ENCODE results near the gene GDPD5. TPM values are rescaled to one million over a fixed set of nuclear protein-coding genes. Genes with fewer than 3 reads are reported as not detected.
A peak's percentile ranks its signal among the peaks of the same experiment; 100 is the strongest.

Gene GDPD5
- total and polyA plus RNA-seq, 9 donors, result 3.8 to 15.8 (median 8.1) TPM

- Histone ChIP-seq H3K4me3 (no peak overlapping the region), H3K4me1 (ENCODE audit: insufficient read depth) (peaks cover 7% of the 10 kb centered on the region), H3K27me3 (no peaks in the 10 kb centered on the region), H3K27ac (no peak overlapping the region), H3K36me3 (no peaks in the 10 kb centered on the region), H3K9me3 (no peaks in the 10 kb centered on the region)
- intact Hi-C loops (cut with DNase I), result no loop called here
- TF ChIP-seq CTCF (IDR thresholded peaks at IDR 0.05) (no peak), POLR2A (IDR thresholded peaks at IDR 0.05) (no peak), EP300 (IDR thresholded peaks at IDR 0.05) (no peak)
- DNase-seq, result no peak
- WGBS, 3 donors, result 79 to 84% (median 80%) methylated on average over 10 of the region's 10 CpGs
Observed at GRCh38 chr11:75476739-75477613, 48.8 kb downstream of the GDPD5 start.

GRCh38 chr11:75475767-75476650 is 49.7 kb downstream of the GDPD5 start:
- peak in 3 of 5 donors; percentile 51 to 73 (median 59) for DNase-seq
- H3K27ac ChIP-seq, result no peak overlapping the region
- H3K4me3 ChIP-seq, result no peak overlapping the region
- H3K27me3 ChIP-seq, result no peaks in the 10 kb centered on the region
- no peaks in the 10 kb centered on the region for H3K9me3 ChIP-seq
- WGBS, 3 donors, result 73 to 78% (median 77%) methylated on average over 9 of the region's 9 CpGs
- H3K36me3 ChIP-seq, result no peaks in the 10 kb centered on the region
- intact Hi-C loops (cut with DNase I), result no loop called here
- TF ChIP-seq POLR2A (IDR thresholded peaks at IDR 0.05) (no peak), EP300 (IDR thresholded peaks at IDR 0.05) (no peak), CTCF (IDR thresholded peaks at IDR 0.05) (no peak)
- H3K4me1 ChIP-seq (ENCODE audit: insufficient read depth), result peaks cover 7% of the 10 kb centered on the region

DNA sequence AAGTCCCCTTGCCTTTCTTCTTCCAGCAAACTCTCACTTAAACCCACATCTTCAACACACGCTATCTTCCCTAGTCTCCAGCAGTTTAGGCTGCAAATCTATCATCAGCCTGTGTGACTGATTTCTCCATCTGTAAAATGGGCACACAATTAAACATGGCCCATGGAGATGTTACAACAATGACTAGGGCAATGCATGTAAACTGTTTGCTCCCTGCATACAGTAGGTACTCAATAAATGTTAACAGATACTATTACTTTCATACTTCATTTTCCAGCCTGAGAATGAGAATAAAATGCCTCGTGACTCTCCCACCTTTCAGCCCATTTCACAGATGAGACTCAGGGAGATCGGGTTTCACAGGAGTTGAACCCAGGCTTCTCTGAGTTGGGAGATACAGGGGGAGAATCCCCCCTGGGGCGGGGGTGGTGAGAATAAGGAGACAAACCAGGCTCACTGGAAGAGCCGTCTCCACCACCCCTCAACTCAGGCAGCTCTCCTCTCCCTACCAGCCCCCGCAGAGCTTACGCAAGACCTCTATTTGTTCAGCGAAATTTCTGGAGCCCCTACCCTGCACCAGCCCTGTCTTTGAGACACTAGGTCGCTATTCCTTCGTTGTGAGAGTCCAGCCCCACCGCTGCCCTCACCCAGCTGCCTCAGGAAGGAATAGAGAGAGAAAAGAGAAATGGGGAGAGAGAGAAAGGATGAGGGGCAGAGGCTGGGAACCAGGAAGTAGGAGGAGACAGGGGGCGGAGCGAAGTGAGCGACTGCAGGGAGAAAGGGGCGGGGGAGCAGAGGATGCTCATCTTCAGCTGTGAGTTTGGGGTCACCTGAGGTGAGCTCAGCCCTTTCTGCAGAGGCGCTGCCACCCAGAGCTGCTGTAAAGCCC is 50.6 kb downstream of the GDPD5 start:
- intact Hi-C loops (cut with DNase I), result no loop called here
- H3K4me1 ChIP-seq (ENCODE audit: insufficient read depth), result peaks cover 7% of the 10 kb centered on the region
- 32 to 41% (median 38%) methylated on average over 16 of the region's 16 CpGs for WGBS, 3 donors
- no peaks in the 10 kb centered on the region for H3K27me3 ChIP-seq
- H3K4me3 ChIP-seq, result no peak overlapping the region
- no peaks in the 10 kb centered on the region for H3K36me3 ChIP-seq
- H3K9me3 ChIP-seq, result no peaks in the 10 kb centered on the region
- H3K27ac ChIP-seq, result no peak overlapping the region
- TF ChIP-seq CTCF (IDR thresholded peaks at IDR 0.05) (no peak), POLR2A (IDR thresholded peaks at IDR 0.05) (no peak), EP300 (IDR thresholded peaks at IDR 0.05) (no peak)
- peak; percentile 62 to 81 (median 69) for DNase-seq

DNA sequence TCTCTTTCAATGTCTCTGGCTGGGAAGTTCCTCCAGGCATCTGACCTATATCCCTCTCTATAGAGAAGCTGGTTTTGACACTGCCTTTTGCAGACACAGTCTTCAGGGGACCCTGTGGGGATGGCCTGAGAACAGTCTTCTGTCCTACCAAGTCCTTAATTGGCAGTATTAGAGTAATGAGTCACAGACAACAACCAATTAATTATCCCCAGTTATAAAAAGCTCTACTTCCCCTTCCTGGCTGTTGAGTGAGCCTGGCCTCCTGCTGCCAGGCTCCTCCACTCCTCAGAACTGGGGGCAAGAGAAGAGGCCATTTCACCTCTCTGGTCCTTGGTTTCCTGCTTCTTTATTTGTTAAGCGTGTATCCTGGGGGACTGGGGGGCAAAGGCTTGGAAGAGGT is 51.5 kb downstream of the GDPD5 start:
- DNase-seq, result no peak
- Histone ChIP-seq H3K27me3 (no peaks in the 10 kb centered on the region), H3K4me3 (no peak overlapping the region), H3K27ac (no peak overlapping the region), H3K4me1 (ENCODE audit: insufficient read depth) (peaks cover 9% of the 10 kb centered on the region), H3K36me3 (no peaks in the 10 kb centered on the region), H3K9me3 (no peaks in the 10 kb centered on the region)
- 81 to 83% (median 83%) methylated on average over 1 of the region's 1 CpG for WGBS, 3 donors
- intact Hi-C loops (cut with DNase I), result no loop called here
- TF ChIP-seq POLR2A (IDR thresholded peaks at IDR 0.05) (no peak), EP300 (IDR thresholded peaks at IDR 0.05) (no peak), CTCF (IDR thresholded peaks at IDR 0.05) (no peak)

All from ovary (tissue), 9 donors.